ENCODE measurements around the gene TOX2. TPM values are rescaled to one million over a fixed set of nuclear protein-coding genes. Genes with fewer than 3 reads are reported as not detected.

TOX2 gene
- total RNA-seq, 2 donors from 2014 or later: 8.8 to 52.8 TPM

DNA sequence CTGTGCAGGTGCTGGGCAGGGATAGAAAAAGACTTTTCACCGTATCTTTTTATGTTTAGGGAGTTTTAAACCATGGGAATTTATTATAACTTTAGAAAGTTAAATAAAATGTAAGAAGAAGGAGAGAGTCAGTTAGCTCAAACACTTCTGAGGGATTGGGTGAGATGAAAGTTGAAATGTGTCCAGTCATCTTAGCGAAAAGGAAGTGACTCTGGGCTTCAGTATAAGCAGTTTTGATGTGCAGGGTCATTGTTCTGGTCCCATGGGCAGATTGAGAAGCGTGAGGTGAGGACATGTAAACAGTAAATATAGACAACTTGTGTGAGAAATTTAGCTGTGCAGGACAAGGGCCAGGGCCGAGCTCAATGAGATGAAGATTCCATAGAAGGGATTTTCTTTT is 66.9 kb downstream of the TOX2 start:
- Histone ChIP-seq H3K27me3 (replicated peaks; ENCODE audit: insufficient read depth) (no peaks in the 10 kb centered on the region), H3K4me1 (replicated peaks) (no peaks in the 10 kb centered on the region), H3K4me3 (no peak overlapping the region), H3K9me3 (no peaks in the 10 kb centered on the region), H3K27ac (no peak overlapping the region), H3K36me3 (no peaks in the 10 kb centered on the region)
- intact Hi-C loops (cut with DNase I): no loop called here
- 86% methylated on average over 4 of the region's 4 CpGs for WGBS
- TF ChIP-seq, protein P1, sequence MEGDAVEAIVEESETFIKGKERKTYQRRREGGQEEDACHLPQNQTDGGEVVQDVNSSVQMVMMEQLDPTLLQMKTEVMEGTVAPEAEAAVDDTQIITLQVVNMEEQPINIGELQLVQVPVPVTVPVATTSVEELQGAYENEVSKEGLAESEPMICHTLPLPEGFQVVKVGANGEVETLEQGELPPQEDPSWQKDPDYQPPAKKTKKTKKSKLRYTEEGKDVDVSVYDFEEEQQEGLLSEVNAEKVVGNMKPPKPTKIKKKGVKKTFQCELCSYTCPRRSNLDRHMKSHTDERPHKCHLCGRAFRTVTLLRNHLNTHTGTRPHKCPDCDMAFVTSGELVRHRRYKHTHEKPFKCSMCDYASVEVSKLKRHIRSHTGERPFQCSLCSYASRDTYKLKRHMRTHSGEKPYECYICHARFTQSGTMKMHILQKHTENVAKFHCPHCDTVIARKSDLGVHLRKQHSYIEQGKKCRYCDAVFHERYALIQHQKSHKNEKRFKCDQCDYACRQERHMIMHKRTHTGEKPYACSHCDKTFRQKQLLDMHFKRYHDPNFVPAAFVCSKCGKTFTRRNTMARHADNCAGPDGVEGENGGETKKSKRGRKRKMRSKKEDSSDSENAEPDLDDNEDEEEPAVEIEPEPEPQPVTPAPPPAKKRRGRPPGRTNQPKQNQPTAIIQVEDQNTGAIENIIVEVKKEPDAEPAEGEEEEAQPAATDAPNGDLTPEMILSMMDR (IDR thresholded peaks at IDR 0.05): no peak
- TF ChIP-seq POLR2A (IDR thresholded peaks at IDR 0.05) (no peak), POLR2AphosphoS5 (IDR thresholded peaks at IDR 0.05) (no peak)
- DNase-seq (ENCODE audit: low spot score): no peak

DNA sequence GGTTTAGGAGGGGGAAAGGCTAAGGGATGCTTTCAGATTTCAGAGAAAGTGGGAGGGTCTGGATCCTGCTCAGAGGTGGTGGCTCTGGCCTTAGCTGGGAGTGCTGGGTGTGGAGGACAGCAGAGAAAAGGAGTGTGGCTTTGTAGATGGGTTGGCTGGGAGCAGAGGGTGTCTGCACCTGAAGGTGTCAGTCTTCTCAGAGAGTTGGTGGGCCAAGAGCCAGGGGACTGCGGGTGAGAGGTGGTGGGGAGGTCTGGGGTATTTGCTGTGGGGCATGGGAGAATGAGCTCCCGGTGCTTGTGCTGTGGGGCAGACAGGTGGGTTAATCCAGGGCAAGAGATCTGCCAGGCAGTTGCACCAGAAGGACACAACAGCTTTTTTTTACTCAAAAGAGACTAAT is 67.4 kb downstream of the TOX2 start:
- intact Hi-C loops (cut with DNase I): no loop called here
- Histone ChIP-seq H3K27me3 (replicated peaks; ENCODE audit: insufficient read depth) (no peaks in the 10 kb centered on the region), H3K36me3 (no peaks in the 10 kb centered on the region), H3K4me1 (replicated peaks) (no peaks in the 10 kb centered on the region), H3K27ac (no peak overlapping the region), H3K9me3 (no peaks in the 10 kb centered on the region), H3K4me3 (no peak overlapping the region)
- DNase-seq (ENCODE audit: low spot score): no peak
- TF ChIP-seq, protein P1 (IDR thresholded peaks at IDR 0.05): no peak
- no peak for TF ChIP-seq POLR2A (IDR thresholded peaks at IDR 0.05)
- no peak for TF ChIP-seq POLR2AphosphoS5 (IDR thresholded peaks at IDR 0.05)
- 84% methylated on average over 2 of the region's 2 CpGs for WGBS

DNA sequence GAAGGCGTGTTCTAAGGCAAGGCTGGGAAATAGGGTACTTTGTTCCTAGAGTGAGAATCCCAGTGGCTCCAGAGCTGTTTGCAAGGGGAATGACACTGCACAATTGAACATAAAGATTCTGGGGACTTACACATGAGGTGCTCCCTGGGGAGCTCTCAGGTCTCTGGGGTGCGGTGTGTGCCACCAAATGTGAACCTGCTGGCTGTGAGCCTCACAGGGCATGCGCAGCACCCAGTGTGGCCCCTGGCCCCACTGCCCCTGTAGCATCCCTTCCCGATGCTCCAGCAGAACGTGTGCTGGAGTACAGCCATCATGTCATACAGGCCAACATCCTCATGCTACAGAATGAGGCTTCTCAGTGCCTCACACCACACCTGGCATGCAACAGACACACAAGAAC is 68.2 kb downstream of the TOX2 start:
- Histone ChIP-seq H3K36me3 (no peaks in the 10 kb centered on the region), H3K27ac (no peak overlapping the region), H3K4me1 (replicated peaks) (no peaks in the 10 kb centered on the region), H3K4me3 (no peak overlapping the region), H3K27me3 (replicated peaks; ENCODE audit: insufficient read depth) (no peaks in the 10 kb centered on the region), H3K9me3 (no peaks in the 10 kb centered on the region)
- intact Hi-C loops (cut with DNase I): no loop called here
- WGBS: 92% methylated on average over 5 of the region's 5 CpGs
- TF ChIP-seq POLR2A (IDR thresholded peaks at IDR 0.05) (no peak), POLR2AphosphoS5 (IDR thresholded peaks at IDR 0.05) (no peak)
- TF ChIP-seq, protein P1 (IDR thresholded peaks at IDR 0.05): no peak
- DNase-seq (ENCODE audit: low spot score): no peak

DNA sequence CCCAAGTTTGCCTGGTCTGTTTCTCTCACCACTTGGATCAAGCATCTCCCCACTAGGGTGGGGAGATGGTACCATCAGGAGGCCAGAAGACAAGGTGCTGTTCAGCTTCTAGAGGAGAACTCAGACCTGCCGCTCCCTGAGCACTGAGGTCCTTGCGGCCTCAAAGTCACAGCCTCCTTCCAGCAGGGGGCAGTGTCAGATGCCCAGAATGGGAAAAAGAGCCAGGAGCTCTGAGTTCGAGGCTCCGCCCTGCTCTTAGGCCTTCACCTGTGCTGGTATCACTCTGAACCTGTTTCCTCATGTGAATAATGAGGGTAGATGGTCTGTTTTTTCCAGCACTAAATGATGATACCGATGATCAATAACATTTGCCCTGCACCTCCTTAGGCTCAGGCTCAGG is 68.7 kb downstream of the TOX2 start:
- WGBS: 95% methylated on average over 5 of the region's 5 CpGs

DNA sequence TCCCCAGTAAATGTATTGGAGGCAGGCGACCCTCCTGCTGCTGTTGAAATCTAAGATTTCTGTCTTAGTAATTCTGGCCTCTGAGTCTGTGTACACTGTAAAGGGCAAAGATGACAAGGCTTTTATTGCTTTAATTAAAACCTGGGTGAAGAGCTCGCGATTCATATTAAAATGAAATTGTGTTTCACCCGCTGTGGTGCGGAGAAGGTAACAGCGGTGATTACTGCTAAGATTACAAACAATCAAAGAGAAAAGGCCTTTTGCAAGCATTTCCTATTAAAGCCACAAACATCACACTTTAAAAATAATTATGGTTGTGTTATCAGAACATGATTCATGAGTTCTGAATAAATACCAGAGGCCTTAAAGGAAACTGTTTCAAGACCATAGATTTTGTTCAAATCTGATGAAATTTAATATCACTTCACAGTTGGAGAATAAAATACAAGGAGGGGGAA is 69.3 kb downstream of the TOX2 start:
- Histone ChIP-seq H3K27me3 (replicated peaks; ENCODE audit: insufficient read depth) (no peaks in the 10 kb centered on the region), H3K4me3 (no peak overlapping the region), H3K27ac (no peak overlapping the region), H3K4me1 (replicated peaks) (no peaks in the 10 kb centered on the region), H3K9me3 (no peaks in the 10 kb centered on the region), H3K36me3 (no peaks in the 10 kb centered on the region)
- intact Hi-C loops (cut with DNase I): no loop called here
- no peak for TF ChIP-seq POLR2AphosphoS5 (IDR thresholded peaks at IDR 0.05)
- TF ChIP-seq, protein P1 (IDR thresholded peaks at IDR 0.05): no peak
- no peak for DNase-seq (ENCODE audit: low spot score)
- 80% methylated on average over 6 of the region's 6 CpGs for WGBS

More for the DNA sequence above, 68.7 kb downstream of the TOX2 start:
- Histone ChIP-seq H3K4me3 (no peak overlapping the region), H3K4me1 (replicated peaks) (no peaks in the 10 kb centered on the region), H3K27ac (no peak overlapping the region), H3K27me3 (replicated peaks; ENCODE audit: insufficient read depth) (no peaks in the 10 kb centered on the region), H3K36me3 (no peaks in the 10 kb centered on the region), H3K9me3 (no peaks in the 10 kb centered on the region)
- no peak for DNase-seq (ENCODE audit: low spot score)
- intact Hi-C loops (cut with DNase I): no loop called here
- TF ChIP-seq, protein P1 (IDR thresholded peaks at IDR 0.05): no peak
- TF ChIP-seq POLR2A (IDR thresholded peaks at IDR 0.05): no peak
- TF ChIP-seq POLR2AphosphoS5 (IDR thresholded peaks at IDR 0.05): no peak

Data from prostate gland (tissue), 2 donors.